MV-4-11 (cell line): ENCODE data around the gene KAZALD1.
"Not testable (repeated sequence)": the region's sequence is repeated elsewhere in the genome, so short reads cannot be mapped to it uniquely, and the experiment has no call there.

ENCODE experiments used
- DNase-seq: peaks from one replicate; lab custom pipeline; 2025; lab: John Stamatoyannopoulos, UW

The KAZALD1 gene

GRCh38 chr10:101030496-101031127 is 31.2 kb upstream of the KAZALD1 start:
- no peak for DNase-seq

DNA sequence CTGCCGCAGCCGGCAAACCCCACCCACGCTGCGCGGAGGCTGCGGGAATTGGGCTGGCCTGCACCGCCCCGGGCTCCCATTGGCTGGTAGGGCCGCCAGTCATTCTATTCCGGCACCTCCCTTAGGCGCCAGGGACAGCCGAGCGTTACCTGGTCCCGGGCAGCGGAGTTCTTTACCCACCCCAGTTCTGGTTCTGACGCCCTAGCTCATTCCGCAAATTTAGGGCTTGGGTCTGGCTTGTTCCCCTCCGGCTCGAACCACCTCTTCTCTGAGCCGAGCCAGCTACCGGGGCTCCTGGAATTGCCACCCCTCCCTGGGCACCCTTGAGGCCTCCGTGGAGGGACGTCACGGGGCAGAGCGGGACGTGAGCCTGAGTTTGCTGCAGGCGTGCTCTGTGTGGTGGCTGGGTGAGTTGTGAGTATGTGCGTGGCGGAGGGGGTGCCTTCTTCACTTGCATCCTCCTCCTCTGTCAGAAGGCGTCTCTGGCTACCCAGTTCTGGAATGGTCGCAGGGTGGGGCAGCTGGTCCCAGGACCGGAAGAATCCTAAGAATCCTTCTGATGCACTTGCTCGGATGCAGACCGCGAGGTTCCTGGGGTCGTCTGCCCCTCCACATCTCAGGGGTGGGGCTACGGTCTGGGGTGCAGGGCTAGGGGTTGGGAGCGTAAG is 30.5 kb upstream of the KAZALD1 start, which contains the start of the genes PDZD7 and SFXN3:
PDZD7 (minus strand) TSS at position 2 of the 668 bp plus-strand sequence. CDS start 910 bp downstream, outside the sequence.
SFXN3 (plus strand) TSS at position 107 of the 668 bp plus-strand sequence. CDS start 3,461 bp downstream, outside the sequence.
- peak; percentile 84 for DNase-seq

DNA sequence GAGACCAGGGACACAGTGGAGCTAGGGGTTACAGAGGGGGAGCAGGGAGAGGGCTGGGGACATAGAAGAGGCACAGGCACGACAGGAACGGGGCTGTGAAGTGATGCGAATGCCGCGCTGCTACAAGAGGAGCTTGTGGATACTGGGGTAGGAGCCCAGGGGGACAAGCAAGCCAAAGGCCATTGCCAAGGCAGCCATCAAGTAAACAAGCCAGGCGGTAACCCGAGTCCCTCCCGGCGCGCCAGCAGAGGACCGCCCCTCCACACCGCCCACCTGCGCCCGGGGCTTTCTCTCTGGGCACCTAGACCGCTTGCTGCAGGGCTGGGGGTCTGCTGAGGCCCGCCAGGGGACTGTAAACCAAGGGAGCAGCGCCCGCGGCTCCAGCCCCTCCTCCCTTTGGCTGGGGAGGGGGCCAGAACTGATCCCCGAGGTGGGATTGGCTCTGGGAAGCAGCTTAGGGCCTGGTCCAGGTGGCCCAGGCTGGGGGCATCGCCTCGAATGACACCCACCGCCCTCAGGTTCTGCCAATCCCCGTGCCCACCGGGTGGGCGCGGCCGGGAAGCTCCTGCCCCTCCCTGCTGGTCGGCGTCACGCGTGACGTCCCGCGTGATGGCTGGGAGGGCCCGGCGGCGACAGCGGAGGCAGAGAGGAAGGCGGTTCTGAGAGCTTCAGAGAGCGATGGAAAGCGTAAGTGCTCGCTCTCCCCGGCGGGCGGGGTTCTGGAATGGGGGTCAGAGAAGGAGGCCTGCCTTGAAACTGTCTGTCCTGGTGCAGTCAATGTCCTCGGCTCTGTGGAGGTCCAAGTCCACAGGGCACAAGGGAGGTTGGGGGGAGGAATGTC is 29.8 kb upstream of the KAZALD1 start:
- DNase-seq, result peak; percentile 41

DNA sequence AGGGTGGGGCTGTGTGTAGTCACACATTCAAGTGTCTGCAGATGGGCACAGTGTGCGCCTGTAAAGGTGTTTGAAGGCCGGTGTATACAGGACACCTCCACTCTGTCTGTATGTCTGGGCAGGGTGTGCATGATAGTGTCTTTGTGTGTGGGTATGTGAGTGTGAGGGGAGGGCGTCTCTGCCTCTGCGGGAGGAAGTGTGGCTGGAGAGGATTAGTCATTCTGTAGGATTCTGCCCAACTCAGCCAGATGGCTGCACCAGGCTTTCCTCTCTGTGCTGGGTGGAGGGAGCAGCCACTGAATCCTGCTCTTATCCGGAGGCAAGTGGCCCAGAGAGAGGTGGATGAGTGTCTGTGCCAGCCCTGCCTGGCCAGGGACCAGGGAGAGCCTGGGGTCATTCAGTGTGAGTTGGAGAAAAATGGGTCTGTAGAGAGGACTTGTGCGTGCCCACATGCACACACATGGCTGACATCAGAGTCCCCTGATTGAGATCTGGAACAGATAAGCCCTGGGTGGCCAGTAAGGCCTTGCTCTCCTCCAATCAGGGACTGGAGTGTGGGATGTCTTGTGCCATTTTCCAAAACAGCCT is 29.1 kb upstream of the KAZALD1 start:
- peak; percentile 85 for DNase-seq

GRCh38 chr10:101033276-101033675 is 28.5 kb upstream of the KAZALD1 start:
- DNase-seq, result no peak

DNA sequence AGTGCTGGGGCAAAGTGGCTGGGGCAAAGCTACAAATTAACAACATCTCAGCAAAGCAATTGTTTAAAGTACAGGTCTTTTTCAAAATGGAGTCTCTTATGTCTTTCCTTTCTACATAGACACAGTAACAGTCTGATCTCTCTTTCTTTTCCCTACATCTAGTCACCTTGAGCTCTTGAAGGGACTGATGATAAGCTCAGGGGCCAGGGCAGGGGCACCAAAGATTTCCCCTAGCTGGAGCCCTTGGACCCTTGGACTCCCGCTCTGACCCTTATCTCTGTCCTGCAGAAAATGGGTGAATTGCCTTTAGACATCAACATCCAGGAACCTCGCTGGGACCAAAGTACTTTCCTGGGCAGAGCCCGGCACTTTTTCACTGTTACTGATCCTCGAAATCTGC is 27.4 kb upstream of the KAZALD1 start:
- not testable (repeated sequence) for DNase-seq

GRCh38 chr10:101035314-101035713 is 26.5 kb upstream of the KAZALD1 start:
- DNase-seq, result no peak

DNA sequence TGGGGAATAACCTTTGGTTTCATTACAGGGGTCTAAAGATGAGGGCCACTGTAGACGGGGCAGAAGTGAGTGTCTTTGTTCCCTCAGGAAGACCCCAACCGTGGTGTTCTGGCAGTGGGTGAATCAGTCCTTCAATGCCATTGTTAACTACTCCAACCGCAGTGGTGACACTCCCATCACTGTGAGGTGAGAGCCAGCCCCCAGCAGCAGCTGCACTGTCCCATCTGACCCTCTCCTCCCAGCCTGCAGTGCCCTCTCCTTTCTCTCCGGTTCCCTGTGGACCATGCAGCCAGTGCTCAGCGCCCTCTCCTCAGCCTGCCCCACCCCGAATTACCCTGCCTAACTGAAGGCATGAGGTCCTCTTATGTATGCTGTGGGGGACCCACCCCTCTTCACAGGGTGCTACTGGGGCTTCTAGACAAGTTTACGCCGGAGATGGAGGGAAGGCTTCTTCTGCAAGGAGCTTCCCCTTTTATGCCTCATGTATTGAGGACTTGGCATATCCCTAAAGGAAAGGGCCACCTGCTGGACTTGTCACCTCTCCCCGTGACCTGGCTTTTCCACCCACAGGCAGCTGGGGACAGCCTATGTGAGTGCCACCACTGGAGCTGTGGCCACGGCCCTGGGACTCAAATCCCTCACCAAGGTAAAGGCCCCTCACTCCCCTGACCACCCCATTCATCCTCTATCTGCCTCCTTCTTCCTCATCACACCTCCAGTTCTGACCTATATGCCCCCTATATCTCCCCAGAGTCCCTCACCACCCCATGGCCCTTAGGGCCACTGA is 25.7 kb upstream of the KAZALD1 start:
- DNase-seq, result no peak

GRCh38 chr10:101036726-101037125 is 25.1 kb upstream of the KAZALD1 start:
- DNase-seq, result no peak

GRCh38 chr10:101038484-101038883 is 23.3 kb upstream of the KAZALD1 start:
- DNase-seq, result no peak

DNA sequence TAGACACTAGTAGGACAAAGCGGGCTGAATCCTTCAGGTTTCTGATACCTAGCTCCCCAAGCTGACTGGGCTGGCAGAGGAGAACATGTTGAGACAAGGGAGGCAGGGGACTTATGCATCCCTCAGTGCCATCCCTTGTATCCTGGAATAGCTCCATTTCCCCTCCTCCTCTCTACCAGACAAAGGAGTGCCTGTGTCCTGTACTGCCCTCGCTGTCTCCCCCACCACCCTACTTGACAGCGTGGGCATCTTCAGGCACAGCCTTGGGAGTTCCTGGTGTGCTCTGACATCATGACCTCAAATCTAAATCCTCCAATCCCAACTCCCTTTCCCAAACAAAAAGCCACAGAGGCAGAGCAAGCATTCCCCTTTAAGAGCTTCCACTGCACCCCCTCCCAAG is 21.7 kb upstream of the KAZALD1 start:
- no peak for DNase-seq

- no peak for DNase-seq
Measured at GRCh38 chr10:101040851-101041250, 20.9 kb upstream of the KAZALD1 start.

GRCh38 chr10:101041252-101041761 is 20.5 kb upstream of the KAZALD1 start:
- peak; percentile 81 for DNase-seq

GRCh38 chr10:101042118-101042517 is 19.7 kb upstream of the KAZALD1 start:
- no peak for DNase-seq

DNA sequence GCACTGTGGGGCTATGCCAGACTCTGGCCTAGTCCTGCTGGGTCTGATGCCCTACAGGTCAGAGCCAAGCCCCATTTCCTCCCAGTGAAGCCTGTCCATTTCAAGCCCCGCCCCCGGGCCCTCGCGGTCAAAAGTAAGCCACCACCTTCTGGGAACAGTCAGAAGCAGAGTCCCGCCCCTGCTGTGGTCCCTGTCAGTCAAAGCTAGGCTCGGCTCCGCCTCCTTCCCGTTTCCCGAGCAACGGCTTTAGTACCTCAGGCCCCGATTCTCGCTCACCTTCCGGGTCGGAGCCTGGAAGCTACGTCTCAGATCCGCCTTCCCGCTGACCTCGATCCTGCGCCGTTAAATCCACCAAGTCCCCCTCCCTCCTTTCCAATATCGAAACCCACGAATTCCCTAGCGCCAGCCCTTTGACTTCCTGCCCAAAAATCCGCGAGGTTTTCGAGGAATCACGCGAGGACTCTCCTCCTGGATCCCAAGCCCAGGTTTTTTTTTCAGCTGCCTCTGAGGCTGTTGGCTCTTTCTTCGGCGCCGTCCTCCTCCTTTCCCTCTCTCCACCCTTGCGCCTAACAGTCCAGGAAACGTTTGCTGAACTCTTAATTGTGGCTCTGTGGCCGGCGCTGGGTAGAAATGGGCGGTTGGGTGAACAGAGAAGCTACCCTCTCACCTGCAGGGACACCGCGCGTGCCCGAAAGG is 19.0 kb upstream of the KAZALD1 start:
- peak; percentile 97 for DNase-seq

GRCh38 chr10:101043363-101043707 is 18.5 kb upstream of the KAZALD1 start:
- DNase-seq, result peak; percentile 37

GRCh38 chr10:101044117-101044516 is 17.7 kb upstream of the KAZALD1 start:
- DNase-seq, result no peak

DNA sequence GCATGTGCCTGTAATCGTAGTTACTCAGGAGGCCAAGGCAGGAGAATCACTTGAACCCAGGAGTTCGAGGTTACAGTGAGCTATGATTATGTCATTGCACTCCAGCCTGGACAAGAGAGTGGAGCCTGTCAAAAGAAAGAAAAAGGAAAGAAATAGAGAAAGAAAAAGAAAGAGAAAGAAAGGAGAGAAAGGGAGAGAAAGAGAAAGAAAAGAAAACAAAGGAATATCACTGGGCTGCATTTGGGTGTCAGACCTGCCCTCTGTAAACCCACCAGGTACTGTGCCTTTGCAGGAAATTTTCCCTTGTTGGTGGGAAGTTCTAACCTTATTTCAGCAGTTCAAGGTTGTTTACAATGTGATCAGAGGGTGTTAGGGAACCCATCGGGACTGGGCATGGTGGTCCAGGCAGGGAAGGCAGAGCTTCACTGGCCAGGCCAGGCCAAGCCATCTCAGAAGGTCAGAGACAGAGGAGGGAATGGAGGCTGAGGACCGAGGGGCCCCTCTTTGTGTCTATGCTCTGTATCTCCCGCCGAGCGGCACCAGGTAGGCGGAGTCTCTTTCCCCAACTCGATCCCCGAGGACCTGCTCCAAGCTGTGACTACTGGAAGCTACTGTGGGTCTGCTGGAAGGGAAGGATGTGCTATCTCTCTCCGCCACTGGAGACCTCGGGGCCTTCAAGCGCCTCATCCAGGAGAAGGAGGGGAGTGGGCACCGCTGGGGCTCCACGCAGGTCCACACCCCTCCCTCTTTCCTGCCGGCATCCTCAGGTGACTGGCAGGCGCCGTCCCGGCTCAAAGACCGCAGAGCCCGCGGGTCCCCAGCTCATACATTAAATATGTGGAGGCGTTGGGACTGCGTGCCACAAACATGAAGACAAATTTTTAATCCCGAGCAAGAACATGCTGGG is 15.2 kb upstream of the KAZALD1 start:
- no peak for DNase-seq

GRCh38 chr10:101047268-101047667 is 14.5 kb upstream of the KAZALD1 start:
- DNase-seq, result no peak
